NCI-H1417 treated with DMSO at 0.1 percent for 48 hours (cell line): ENCODE results near the gene PLCB4.

ENCODE experiments used
- DNase-seq: peaks from one replicate; lab custom pipeline; 2025; lab: John Stamatoyannopoulos, UW

Gene PLCB4

DNA sequence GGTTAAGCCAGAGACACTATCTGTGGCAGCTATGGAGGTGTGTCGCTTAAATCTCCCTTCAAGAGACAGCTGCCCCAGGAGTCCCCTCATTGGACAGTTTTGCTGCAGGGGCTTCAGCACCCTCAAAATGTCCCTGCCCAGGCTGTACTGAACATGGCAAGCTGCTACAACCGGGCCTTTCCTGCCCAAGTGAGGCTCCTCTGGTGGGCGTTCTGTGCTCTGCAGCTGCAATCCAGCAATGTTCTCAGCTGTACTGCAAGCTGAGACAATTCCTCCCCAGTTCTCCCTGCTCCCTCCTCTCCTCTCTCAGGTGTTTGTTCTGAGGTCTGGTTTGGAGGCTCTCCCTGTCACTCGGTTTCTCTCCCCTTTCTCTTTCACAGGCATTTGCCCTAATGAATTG, 254.7 kb downstream of the PLCB4 start:
- DNase-seq: no peak

DNA sequence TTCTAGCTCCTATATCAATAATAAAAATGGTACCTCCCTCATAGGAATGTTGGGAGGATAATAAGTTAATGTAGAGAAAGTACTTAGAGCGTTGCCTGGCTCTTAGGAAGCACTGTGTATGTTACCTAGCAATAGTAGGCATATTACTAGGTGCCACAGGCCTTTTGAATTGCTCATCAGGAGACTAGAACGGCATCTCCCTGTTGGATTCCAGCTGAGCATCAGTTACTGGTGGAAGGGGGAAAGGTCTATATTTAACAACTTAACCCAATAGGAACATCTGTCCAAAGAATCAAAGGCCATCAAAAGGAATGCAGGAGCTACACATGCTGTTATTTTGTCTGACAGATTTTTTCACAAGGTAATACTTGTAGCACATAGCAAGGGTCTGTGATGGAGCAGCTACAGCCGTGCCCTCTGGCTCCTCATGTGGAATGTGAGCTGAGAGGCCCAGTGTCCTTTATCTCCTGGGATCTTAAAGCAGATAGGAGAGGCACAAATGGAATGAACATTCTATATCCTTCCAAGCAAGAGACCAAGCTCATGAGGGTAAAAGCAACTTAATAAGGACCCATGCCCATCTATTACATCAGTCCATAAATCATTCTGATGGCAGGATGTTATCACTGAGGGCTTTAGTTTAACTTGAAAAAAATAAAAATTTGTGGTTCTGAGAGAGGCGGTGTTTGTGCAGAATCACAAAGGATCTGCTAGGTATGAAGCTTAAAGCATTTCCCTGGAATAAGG, 260.6 kb downstream of the PLCB4 start:
- DNase-seq: no peak

DNA sequence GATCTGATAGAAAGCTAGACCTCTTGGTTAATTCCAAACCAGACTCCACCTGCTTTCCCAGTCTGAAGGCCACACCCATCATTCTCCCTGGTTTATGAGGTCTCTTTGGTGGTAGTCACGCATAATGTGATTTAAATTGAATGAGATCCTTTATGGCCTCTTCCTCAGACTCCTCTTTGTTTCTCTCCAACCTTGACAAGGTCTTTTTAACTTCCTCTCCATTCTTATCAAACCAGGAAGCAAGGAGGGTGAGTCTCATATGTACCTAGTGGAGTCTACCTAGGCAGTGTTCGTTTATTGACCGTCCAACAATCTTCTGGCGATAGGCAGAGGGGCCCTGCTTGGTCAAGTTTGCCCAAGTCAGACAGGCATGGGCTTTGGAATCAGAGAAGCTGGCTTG, 261.3 kb downstream of the PLCB4 start:
- DNase-seq: no peak

DNA sequence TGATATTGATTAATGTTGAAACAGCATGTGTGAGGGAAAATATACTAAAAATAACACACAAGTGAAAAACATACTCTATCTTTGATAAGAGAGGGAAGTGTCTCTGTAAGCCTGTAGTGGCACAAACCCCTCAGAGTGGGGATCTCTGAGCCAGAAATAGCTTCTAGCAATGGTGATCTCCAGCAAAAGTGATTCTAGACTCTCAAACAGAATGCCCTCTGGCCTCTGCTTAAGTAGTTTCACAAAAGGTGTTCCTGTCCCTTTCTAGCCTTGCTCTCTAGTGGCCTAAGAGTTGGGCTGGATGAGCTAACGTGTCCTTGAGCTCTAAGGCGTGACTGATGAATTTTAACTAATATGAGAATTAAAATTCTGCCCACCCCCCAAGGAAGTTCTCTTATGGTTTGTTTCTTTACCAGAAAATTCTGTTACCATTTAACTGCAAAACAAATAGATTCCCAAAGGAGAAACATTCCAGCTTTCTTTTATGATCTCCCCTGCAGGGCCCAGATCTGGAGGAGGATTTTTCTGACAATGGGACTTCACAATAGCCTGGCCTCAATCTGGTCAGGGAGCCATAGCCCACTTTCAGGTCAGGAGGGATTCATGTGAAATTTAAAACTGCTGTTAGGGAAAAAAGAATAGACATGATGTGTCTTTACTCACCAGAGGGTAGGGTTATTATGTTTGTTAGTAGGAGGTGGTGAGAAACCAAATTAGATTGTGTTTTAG, 263.0 kb downstream of the PLCB4 start:
- DNase-seq: no peak

DNA sequence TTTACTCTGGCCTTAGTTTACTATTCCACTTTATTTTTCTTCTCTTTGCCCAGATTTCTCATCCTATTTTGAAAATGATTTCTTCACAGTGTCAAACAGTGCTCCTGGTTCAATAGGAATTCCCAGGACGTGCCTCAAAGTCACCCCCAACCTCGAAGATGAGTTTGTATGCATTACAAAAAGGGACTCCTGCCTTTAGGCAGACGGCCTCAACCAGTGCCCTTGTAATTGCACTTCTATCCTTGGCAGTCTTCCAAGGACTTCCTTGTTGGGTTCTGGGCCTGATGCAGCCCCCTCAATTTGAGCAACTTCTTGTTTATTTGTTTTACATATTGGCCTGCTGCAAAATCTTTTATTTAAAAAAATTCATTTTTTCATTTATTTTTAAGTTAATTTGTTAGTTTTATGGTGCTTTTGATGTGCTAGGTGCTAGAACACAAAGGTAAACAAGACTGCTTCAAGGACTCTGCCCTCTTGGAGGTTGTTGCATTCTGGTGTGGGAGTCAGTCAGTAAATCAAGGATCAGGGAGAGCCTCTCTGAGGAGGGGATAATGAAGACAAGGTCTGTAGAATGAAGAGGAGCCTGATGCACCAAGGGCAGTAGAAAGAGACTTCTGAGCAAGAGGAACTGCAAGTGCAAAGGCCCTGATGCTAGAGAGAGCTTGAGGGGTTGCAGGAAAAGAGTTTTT, 264.0 kb downstream of the PLCB4 start:
- DNase-seq: no peak

DNA sequence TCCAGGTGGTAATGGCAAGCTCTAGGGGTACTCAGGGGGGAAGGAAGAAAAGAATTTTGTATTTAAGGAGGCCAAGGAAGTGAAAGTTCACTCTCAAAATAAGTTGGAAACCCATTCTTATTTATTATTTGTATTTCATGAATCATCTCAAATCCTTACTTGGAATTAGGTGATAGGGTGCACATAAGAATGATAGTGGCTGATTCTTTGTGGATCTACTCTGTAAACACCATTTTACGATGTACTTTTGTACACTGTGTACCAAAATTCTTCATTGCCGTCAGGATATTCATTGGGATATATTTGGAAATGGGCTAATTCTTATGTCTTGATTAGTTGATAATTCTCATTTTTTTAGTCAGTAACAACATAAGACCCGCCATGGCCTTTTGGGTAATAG, 266.0 kb downstream of the PLCB4 start:
- no peak for DNase-seq

DNA sequence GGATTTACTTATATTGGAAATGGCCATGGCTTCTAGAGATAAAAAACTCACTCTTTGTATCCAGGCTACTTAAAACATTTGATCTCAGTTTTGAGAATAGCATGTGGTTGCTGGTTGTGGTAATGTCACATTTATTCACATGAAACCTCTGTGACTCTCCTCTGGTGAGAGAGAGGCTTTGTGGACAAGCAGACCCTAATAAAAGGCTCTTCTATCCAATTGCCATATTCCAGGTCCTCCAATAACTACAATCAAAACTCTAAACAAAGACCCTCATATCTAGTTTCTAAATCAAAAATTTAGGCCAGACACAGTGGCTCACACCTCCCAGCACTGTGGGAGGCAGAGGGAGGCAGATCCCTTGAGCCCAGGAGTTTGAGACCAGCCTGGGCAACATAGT, 269.2 kb downstream of the PLCB4 start:
- DNase-seq: no peak

DNA sequence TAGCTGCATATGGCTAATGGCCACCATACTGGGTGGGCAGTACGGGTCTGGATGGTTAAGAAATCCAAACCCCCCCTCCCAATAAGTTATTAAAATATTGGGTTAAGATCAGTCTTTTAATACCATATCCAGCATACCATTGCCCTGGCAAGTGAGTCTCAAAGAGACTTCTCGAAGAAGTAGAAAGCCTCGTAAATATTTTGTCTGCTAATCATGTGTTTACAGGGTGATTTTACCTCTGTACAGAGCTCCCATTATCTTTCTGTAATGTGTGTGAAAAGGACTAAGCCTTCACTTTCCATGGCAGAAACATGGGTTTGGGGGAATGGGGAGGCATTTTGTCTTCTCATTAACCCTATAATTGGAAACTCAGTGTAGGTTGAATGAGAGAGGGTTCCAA, 270.8 kb downstream of the PLCB4 start:
- no peak for DNase-seq

DNA sequence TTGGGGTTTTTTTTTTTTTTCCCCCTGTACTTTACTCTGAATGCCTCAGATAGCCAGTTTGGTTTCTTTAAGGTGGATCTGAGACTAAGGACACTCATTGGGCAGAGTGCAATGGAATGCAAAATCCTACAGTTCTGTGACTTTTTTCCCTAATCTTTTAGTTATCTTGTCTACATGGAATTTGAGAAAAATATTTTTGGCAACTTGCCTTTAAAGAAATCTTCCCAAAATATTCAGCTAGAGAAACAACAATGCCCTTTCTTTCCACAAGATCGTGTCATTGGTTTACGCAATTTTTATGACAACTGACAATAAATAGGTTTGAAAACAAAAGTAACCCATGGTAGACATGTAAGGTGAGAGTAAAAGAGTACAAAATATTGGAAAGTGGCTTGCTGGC, 273.8 kb downstream of the PLCB4 start:
- DNase-seq: no peak

DNA sequence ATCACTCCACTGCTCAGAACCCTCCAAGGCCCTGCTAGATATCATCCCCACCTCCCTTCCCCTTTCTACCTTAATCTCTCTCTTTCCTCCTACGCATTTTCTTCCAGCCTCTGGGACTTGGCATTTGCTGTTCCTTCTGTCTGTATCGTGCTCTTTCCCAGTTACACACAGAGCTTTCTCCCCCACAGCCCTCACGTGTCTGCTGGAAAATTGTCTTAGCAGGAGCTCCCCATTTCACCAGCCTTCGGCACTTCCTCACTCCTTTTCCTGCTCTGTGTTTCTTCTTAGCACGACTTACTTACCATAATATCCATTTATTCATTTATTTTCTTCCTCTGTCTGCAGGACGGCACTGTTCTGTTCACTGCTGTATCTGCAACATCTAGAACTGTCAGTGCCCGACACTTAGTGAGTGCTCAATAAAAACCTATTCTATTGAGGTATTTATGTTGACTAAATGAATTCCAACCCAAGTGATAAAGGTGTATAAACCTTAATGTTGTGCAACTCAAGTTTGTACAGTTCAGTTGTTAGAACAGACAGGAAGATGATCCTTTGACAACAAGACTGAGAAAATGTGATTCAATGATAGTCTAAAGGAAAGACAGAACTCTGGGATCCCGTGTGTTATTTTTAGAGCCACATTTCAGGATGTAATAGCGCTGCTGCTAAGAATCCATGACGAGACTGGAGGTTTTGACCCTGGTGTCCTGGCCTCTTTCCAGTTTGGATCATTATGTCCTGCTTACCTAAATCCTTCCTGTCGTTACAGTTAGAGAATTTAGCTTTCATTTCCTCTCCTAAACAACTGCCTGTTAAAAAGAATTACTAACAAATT, 275.4 kb downstream of the PLCB4 start:
- no peak for DNase-seq

DNA sequence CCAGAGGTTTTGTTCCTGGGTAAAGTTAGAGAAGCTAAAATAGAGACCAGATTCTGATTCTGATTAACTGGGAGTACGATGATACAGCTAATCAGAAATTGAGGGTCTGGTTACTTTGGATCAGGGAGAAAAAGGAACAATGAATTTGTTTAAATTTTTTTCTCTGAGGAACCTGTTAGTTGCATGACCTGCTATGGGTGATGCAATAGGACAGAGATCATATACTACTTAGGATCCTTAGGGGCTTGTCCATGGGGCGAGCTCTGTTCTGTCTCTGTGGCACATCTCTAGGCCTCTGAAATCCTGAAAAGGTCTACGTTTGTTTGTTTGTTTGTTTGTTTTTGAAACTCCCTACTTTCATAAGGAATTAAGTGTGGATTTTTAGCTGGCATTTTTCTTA, 279.4 kb downstream of the PLCB4 start:
- DNase-seq: no peak

DNA sequence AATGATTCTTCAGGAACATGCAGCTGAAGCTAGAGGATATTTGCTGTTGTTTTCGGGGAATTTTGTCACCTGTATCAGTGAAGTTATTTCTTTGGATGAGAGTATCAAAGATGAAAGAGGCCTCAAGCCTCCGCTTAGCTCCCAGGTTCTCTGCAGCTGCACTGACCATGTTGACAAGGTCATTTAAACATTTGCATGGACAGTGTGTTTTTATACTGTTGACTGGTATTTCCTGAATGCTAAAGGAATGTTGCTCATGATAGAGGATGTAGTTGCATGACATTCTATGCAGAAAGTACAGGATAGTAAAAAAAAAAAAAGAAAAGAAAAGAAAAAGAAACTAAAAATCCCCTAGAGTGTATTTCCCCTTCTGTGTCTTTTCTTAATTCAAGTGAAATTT, 279.9 kb downstream of the PLCB4 start:
- no peak for DNase-seq

DNA sequence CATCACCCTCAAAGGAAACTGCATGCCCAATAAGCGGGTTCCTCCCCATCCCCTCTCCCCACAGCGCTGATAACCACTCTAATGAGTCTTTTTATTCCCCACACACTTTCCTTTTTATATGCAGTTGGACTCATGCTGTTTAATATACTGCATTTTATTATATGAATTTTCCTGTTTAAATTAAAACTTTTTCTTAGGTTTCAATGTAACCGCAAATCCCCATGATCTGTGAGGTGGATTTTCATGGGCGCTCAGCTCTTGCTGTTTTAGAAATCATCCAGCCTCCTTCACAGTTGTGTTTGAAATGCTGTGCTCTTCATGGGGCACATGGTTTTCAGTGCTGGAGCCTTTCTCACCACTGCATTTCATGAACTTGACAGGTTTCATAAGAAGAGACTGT, 280.4 kb downstream of the PLCB4 start:
- DNase-seq: no peak

DNA sequence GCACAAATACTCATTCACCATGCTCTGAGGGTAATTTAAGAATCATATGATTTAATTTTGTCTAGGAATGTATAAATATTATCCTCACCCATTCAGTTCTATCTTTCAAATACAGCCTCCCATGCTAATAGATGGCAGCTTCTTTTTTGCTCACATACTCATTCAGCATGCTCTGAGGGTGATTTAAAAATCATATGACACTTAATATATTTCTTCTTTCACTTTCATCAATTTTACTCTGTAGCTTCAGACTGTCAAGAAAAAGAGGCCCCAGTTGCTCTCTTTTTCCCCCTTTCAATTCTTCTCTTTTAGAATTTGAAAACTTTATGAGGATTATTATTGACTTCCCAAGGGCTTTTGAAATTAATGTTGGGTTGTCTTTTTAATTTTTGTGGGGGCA, 283.9 kb downstream of the PLCB4 start:
- no peak for DNase-seq

DNA sequence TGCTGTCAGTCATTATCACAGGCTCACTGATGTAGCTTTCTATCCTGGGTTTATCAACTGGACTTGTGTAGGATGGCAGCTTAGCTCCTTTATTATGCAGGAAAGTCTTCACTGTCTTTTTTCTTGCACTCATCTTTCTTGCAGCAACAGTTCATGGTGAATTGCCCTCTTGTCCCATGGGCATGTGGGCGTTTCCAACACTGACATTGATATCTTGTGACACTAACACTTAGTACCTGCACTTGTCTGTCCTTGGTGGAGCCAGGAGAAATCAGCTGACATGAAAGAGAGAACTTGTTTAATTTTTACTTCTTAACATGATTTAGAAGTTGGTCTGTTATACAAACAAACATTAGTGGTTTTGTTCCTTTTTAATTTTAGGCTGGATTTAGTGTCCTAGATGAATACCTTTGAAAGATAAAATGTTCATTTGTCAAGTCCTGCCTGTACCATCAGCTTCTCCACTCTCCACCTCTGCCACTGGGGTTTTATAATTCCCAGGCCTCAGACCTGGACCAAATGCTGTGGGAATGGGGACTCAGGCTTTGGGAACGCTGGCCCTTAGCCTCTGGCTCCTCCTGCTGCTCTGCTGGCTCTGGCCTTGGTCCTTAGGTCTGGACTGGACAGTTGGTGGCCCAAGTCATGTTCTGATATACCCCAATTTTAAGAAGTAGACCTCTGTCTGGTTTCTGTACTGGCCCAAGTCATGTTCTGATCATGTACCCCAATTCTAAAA, 284.5 kb downstream of the PLCB4 start:
- no peak for DNase-seq

DNA sequence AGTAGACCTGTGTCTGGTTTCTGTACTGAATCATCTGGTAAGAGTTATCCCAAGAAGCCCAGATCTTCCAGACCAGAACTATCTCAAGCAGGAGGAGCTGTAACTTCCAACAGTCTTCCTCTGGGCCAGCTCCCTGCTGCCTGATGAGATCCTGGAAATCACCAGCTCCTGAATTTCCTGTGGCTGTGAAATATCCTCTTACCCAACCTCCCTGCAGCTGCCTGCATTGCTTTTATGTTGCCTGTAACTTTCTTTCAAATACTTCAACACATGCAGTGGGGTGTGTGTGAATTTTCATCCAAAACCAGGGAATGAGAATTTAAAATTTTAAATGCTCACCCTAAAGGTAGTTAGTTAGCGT, 285.0 kb downstream of the PLCB4 start:
- no peak for DNase-seq

DNA sequence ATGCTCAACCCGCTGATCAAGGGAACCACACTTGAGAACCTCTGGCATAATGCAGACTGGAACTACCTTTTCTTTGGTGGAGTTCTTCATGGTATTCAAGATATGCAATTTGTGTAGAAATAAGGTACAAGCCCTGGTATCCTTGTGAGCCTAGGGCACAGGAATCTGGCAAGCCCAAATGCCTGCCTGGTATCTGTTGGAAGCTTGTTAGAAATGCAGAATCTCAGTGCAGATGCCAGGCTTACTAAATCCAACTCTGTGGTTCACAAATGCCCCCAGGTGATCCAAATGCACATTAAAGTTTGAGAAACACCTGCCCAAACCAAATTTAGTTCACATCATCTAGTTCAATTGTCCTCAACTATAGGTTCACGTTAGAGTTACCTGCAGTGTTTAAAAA, 285.7 kb downstream of the PLCB4 start:
- no peak for DNase-seq

DNA sequence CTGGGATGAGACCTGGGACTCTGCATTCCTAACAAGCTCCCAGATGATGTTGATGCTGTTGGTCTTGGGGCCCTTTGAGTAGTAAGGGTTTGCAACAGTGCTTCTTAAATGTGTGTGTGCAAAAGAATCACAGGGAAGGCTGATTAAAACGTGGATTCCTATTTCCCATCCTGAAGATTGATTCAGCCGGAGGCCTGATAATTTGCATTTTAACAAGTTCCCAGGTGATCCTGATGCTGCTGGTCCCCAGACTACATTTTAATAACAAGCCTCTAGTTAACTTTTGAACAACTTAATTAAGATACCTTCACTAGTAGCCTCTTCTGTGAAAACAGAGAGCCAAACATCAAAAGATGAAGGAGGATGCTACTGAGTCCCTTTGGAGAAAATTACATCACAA, 289.1 kb downstream of the PLCB4 start:
- no peak for DNase-seq

DNA sequence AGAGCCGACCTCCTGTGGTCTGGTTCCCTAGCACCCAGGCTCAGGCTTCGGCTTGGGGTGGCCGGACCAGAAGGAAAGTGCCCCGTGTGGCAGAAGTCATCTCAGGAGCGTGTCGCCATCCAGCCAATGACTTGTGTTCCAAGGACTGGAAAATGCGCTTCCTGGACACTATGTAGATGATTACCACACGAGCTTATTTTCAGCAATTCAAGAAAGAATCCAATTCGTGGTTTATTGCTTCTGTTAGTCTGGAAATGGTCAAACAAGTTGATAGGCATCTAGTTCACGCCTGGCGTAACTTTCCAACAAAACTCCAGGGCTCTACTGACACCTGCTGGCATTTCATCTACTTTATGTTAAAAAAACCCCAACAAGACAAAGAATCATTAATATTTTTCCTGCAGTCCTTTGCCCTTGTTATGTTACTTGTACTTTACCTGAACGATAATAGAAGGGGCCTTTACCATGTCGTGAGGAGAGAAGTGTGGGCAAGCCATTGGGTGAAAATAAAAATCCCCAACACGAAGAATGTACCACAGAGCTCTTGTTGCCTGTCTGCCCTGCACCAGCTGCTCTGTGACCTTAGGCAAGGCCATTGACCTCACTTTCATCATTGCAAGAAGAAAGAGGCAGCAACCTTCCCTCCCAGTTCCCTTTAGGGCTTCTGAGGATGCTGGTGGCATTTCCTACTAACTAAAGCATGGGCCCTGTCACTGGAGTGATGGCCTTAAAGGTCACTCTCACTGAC, 290.8 kb downstream of the PLCB4 start:
- no peak for DNase-seq

DNA sequence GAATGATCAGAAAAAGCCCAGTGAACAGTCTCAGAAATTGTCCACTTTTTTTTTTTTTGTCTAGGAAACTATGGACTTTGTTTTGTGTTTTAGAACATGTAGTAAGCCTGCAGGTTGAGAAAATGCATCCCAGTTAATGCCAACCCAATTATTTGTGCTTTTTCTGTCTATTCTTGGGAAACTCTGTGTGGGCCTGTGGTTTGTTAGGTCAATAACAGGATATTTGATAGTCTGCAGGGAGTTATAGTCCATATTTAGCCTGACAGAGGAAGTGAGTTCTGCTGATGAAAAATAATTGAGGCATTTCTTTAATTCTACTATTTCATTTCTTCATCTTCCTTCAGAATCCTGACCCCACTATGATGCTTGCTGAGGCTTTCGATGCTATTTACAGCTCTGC, 291.5 kb downstream of the PLCB4 start:
- no peak for DNase-seq

DNA sequence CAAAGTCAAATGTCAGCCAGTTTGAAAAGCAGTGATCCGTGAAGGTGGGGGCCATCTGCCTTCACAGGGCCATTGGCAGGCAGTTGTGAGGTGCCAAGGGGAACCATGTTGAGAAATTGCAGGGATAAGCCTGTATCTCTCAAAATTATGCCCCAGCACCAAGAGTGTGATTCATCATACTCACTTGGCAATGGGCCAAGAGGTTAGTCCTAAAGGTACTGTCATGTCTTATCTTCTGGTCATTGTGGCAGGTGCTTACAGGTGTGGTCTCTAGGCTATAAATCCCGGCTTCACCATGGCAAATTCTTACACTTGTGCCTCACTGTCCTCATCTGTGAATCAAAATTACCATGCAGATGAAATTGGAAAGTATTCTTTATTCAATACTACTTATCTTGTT, 294.8 kb downstream of the PLCB4 start:
- no peak for DNase-seq
